ENCODE results near the gene CBLN3.
"Not testable (repeated sequence)": the region's sequence is repeated elsewhere in the genome, so short reads cannot be mapped to it uniquely, and the experiment has no call there.

Gene CBLN3

DNA sequence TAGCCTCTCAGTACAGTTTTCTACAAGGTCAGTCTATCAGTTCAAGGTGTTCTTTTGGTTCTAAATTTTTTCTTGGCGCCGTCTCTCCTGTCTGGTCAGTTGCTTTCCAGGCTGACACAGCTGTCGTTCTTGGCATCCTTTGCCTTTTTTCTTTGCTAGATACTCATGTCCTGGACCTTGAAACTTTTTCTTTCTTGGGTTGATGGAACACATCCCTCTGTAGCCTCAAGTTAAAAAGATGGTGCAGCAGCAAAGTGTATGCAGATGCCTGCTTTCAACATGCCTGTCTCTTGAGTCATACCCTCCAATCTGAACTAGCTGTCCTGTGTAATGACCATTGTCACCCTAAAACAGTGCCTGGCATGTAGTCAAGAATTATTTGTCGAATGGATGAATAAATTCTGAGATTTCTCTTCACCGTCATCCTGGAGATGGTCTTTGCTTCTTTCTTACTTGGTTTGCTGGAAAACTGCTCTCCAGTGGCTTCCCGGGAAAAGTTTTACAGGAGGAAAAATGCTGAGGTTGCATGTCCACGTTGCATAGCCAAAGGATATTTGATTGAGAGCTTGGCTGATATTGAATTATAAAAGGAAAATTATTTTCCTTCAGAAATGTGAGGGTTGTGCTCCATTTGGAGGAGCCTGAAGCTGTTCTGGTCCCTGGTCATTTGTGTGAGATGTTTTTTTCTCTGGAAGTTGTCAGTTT, 26.0 kb downstream of the CBLN3 start:
- DNase-seq (ENCODE audit: low read depth, low spot score) = no peak

- DNase-seq (ENCODE audit: low read depth, low spot score) = no peak
These were observed 27.4 kb downstream of the CBLN3 start for GRCh38 chr14:24401810-24402702.

DNA sequence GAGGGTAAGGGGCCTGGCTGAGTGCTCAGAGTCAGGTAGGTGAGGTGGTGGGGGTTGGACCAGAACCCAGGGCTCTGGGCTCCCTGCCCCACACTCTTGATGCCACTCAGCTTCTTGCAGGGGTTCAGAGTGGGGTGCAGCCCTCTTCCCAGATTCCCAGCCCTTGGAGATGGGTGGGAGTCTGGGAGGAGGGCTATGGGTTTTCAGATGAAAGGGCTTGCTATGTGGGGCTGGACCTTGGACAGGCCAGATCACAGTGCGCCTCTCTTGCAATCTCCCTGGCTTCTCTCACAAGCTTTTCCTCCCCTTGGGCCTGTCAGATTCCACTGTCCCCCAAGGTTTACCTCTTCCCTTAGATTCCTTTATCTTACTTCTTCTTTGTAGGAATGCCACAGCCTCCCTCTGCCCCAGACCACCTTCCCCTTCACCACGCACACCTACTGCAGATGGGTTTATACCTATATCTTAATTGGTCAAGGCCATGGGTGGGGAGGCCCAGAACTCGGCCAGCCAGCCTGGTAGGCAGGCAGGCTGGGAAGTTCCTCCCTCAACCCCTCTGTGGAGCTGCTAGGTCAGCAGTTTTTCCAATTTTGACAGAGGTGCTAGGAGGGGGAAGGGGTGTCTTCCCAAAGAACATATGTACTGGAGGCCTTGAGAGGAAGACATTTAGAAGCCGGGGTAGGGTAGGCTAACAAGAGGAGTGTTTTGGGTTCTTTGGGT, 29.3 kb downstream of the CBLN3 start:
- DNase-seq (ENCODE audit: low read depth, low spot score) = no peak

DNA sequence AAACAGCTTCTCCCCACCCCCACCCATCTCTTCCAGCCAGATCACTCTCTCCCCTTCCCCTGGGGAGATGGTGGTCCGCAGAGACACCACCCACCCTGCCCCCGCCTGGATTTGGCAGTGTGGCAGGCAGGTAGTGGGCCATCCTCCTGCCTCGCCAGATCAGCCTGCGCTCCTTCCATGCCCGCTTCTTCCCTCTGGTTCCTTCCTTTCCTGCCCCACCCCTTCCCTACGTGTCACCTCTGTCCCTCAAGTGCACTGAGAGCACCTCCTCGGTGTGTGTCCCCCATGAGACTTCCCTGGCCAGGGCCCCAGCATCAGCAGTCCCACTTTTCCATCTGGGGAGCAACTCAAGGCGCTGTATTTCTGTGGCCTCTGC, 30.0 kb downstream of the CBLN3 start:
- DNase-seq (ENCODE audit: low read depth, low spot score) = no peak

GRCh38 chr14:24398653-24399446, 30.6 kb downstream of the CBLN3 start, which contains the start of gene NYNRIN:
Gene NYNRIN, plus strand, starts transcription at chr14:24399003. Its CDS starts 244 bp downstream, at chr14:24399247.
- no peak for DNase-seq (ENCODE audit: low read depth, low spot score)

DNA sequence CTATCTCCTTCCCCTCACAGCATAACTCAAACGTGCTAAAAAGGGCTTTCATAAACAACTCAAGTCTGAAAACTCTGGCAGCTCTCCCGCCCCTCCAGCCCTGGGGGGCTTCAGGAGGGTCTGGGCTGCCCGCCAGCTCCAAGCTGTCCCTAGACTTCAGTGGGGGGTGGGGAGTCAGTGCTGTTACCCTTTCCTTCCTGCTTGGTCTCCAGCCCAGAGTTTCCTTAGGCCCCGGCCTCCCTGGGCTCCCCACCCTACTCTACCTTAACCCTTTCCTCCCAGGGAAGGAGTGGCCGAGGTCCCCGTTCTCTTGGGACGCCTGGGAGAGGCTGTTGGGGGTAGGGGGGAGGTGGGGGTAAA, 31.2 kb downstream of the CBLN3 start:
- DNase-seq (ENCODE audit: low read depth, low spot score) = no peak

GRCh38 chr14:24397639-24398292, 31.7 kb downstream of the CBLN3 start:
- DNase-seq (ENCODE audit: low read depth, low spot score) = no peak

GRCh38 chr14:24395609-24396582, 33.6 kb downstream of the CBLN3 start:
- DNase-seq (ENCODE audit: low read depth, low spot score) = no peak

DNA sequence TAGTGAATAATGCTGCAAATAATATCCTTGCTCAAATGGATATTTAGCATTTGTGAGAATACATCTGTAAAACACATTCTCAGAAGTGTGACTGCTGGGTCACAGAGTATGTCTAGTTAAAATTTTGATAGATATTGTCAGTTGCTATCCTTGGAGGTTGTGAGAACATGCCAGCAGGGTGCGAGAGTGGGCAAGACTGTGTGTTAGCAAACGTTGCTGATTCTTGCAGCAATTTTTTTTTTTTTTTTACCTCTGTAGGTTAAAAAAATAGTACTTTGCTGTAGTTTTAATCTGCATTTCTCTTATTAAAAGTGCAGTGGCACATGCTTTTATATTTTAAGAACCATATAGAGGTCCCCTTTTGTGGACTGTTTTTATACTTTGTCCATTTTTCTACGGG, 35.2 kb downstream of the CBLN3 start:
- DNase-seq (ENCODE audit: low read depth, low spot score) = no peak

DNA sequence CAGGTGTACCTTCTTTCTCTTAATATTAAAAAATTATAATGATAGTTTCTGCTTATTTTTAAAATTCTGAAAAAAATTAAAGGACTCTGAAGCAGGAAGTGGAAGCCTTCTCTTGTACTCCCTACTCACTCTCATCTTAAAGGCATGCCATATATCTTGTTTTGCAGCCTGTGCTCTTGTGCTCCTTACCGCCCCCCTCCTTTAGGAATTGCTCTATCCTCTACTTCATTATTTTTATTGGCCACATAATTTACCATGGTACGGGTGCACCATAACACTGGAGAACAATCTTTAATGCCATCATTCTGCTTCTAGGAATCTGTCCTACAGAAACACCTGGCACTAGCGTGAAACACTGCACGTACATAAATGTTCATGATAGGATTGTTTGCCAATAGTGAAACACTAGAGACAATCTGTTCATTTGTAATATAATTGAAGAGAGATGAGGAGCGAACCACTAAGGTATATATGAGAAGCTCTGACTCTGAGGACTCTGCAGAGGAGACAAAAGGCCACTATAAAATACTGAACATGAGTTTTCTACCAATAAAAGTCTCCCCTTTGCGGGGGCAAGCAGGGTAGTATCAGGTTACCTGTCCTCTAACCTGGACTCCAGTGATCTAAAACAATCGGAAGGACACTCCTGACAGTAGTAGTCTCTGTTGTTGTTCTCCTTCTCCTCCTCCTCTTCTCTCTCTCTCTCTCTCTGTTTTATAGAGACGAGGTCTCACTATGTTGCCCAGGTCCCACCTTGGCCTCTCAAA, 37.0 kb downstream of the CBLN3 start:
- no peak for DNase-seq (ENCODE audit: low read depth, low spot score)

DNA sequence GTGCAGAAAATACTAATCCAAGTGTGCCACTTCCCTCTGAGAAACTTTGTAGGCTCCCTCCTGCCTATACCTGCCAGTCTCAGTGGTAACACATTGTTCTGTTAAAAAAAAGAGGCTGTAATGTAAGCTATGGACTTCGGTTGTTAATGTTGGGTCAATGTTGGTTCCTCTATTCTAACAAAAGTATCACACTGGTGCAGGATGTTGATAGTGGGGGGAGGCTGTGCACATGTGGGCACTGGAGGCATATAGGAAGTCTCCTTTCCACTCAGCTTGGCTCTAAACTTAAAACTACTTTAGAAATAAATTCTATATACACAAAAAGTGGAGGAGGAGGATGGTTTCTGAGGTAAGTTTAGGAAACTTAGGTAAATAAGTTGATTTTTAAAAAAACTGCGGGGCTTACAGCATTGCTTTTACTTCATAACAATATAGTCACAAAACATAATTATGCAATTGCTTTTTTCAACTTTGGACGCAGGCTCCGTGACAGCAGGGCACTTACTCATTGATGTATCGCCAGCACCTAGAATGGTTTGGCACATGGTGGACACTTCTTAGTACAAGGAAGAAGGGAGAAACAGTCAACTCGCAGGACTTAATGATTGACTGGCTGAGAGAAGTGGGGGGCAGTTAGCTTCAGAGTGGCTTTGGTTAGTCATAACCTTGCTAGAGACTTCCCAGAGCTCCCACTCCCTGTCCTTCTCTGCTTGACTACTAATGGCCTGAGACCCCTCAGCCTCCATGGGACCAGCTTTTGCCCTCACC, 38.6 kb downstream of the CBLN3 start:
- DNase-seq (ENCODE audit: low read depth, low spot score) = no peak

DNA sequence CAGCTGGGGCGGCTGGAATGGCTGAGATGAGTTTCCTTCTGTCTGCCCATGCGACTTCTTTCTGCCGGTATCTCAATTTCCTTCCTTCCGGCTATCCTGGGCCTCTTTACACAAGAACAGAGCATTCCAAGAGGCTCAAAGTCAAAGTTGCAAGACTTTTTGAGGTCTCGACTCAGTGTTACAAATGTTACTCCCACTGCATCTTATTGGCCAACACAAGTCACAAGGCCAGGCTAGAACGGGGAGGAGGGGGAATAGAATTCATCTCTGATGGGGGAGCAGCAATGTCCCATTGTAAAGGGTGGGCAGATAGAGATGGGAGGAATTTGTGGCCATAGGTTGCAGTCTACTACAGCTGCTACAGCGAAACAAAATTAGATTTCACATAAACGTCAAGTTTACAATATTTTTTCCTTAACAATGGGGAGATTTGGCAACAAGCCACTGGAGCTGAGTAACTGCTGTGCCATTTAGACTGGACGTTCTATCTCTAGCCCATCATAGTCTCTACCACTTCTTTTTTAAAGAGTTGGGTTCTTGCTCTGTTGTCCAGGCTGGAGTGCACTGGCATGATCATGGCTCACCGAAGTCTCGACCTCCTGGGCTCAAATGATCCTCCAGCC, 40.1 kb downstream of the CBLN3 start:
- no peak for DNase-seq (ENCODE audit: low read depth, low spot score)

- no peak for DNase-seq (ENCODE audit: low read depth, low spot score)
These were observed 40.8 kb downstream of the CBLN3 start for GRCh38 chr14:24388474-24389179.

DNA sequence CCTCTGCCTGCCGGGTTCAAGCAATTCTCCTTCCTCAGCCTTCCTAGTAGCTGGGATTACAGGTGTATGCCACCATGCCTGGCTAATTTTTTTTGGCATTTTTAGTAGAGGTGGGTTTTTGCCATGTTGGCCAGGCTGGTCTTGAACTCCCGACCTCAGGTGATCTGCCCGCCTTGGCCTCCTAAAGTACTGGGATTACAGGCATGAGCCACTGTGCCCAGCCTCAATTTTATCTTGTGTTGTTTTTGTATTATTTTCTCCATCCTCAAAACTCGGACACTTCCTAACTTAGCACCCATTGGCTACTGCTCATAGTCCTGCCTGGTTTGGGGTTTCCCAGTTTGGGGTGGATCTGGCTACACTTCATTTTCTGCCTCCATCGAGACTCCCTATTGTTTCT, 41.9 kb downstream of the CBLN3 start:
- DNase-seq (ENCODE audit: low read depth, low spot score) = not testable (repeated sequence)

- no peak for DNase-seq (ENCODE audit: low read depth, low spot score)
These were observed 42.5 kb downstream of the CBLN3 start for GRCh38 chr14:24387009-24387345.

DNA sequence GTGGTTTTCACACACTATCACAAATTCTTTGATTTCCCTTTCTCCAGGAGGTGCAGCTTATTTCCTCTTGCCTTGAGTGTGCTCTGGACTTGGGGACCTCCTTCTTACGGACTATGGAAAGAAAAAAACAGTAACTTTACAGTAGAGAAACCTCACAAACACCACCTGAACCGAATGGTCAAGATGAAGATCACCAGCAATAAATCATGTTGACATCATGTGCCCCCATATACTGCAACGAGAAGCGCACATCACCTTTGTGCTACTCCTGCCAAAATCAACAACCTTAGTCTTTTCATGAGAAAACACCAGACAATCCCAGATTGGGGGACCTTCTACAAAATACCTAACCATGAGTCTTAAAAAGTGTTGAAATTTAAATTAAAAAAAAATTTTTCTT, 43.9 kb downstream of the CBLN3 start:
- no peak for DNase-seq (ENCODE audit: low read depth, low spot score)

- no peak for DNase-seq (ENCODE audit: low read depth, low spot score)
These were observed 45.3 kb downstream of the CBLN3 start for GRCh38 chr14:24384169-24384568.

DNA sequence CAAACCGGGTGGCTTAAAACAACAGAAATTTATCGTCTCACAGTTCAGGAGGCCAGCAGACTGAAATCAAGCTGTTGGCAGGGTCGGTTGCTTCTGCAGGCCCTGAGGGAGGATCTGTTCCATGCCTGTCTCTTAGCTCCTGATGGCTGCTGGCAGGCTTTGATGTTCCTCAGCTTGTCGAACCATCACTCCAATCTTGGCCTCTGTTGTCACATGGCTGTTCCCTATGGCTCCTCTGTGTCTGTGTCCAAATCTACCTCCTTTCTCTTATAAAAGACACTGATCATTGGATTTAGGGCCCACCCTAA, 47.5 kb downstream of the CBLN3 start:
- DNase-seq (ENCODE audit: low read depth, low spot score) = no peak

Data from activated naive CD8-positive, alpha-beta T cell treated with anti-CD3 and anti-CD28 coated beads, Interleukin-2, amount 50 U/mL, for 16 hours (primary cell).